Measurements from ENCODE around the gene SEMA3B. TPM values are rescaled to one million over a fixed set of nuclear protein-coding genes. Genes with fewer than 3 reads are reported as not detected.
"Not testable (repeated sequence)": the region's sequence is repeated elsewhere in the genome, so short reads cannot be mapped to it uniquely, and the experiment has no call there.

SEMA3B gene
- total RNA-seq, 1 donor from 2014 or later: 1.4 TPM

- DNase-seq: peak; percentile 86
Observed at GRCh38 chr3:50274371-50275104, 5.6 kb downstream of the SEMA3B start.

- DNase-seq: no peak
Observed at GRCh38 chr3:50275141-50275995, 6.4 kb downstream of the SEMA3B start.

- DNase-seq: no peak
Observed at GRCh38 chr3:50275996-50276761, 7.2 kb downstream of the SEMA3B start.

DNA sequence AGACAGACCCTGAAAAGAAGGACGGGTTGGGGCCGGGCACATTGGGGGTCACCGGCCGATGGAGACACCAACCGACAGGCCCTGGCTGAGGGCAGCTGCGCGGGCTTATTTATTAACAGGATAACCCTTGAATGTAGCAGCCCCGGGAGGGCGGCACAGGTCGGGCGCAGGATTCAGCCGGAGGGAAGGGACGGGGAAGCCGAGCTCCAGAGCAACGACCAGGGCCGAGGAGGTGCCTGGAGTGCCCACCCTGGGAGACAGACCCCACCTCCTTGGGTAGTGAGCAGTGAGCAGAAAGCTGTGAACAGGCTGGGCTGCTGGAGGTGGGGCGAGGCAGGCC lies 7.8 kb downstream of the SEMA3B start:
- DNase-seq: no peak

DNA sequence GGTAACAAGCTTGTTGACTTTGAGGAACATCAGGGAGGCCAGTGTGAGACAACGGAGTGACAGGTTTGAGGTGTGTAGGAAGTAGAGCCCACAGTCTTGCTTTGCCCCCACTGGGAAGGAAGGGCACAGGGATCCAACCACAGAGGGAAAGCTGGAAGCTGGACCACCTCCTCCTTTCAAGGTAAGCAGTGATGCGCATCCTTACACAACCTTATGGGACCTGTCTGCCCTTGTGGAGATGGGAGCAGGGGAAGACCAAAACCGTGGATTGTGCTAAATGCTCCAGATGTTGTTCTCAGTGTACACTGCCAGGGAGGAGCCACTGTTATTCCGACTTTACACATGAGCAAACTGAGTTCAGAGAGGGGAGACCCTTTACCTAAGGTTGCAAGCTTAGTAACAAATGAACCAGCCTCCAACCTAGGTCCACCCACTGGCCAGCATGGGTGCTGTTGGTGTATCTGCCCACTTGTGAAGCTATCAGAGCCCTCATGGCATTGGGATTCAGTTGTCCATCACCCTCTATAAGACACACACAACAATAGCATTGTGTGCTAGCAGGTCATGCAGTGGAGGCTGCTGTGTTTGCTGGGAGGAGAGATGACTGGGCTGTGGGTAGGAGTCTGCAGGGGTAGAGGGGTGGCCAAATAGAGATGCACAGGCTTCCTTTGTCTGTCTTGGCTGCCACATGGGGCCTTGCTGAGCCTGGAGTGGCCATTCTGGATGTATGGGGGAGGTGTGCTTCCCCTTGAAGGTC lies 9.4 kb downstream of the SEMA3B start:
- no peak for DNase-seq

DNA sequence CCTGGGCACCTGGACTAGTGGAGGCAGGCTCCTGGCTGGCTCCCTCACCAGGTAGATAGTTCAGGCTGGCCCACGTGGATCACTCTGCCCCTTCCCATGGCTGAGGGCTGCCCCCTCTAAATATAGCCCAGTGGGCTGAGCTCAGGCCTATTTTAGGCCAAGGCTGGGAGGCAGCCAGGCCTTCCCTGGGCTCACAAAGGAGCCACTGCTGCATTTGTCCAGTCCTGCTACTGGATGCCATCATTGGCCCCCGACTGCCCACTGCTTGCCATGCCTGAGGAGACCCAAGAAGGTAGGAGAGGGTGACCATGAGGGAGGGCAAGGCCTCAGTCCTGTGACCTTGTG lies 9.9 kb downstream of the SEMA3B start, which contains the start of gene LSMEM2:
LSMEM2 (plus strand) TSS at position 208 of the 345 bp plus-strand sequence; CDS start at position 235, 27 bp downstream.
- DNase-seq: no peak

GRCh38 chr3:50279255-50280016 lies 10.5 kb downstream of the SEMA3B start:
- no peak for DNase-seq

DNA sequence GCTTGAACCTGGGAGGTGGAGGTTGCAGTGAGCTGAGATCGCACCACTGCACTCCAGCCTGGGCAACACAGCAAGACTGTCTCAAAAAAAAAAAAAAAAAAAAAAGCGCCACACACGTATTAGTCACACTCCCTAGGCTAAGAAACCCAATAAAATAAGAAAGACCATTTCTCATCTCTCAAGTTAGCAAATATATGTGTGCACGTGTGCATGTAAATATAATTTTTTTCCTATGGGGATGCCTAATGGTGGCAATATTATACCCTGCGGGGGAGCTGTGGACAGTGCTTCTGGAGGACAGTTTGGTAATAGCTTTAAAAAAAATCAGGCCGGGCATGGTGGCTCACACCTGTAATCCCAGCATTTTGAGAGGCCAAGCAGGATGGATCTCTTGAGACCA lies 15.2 kb downstream of the SEMA3B start:
- not testable (repeated sequence) for DNase-seq

GRCh38 chr3:50286322-50287227 lies 17.6 kb downstream of the SEMA3B start:
- DNase-seq: no peak

- no peak for DNase-seq
Observed at GRCh38 chr3:50287262-50287661, 18.3 kb downstream of the SEMA3B start.

DNA sequence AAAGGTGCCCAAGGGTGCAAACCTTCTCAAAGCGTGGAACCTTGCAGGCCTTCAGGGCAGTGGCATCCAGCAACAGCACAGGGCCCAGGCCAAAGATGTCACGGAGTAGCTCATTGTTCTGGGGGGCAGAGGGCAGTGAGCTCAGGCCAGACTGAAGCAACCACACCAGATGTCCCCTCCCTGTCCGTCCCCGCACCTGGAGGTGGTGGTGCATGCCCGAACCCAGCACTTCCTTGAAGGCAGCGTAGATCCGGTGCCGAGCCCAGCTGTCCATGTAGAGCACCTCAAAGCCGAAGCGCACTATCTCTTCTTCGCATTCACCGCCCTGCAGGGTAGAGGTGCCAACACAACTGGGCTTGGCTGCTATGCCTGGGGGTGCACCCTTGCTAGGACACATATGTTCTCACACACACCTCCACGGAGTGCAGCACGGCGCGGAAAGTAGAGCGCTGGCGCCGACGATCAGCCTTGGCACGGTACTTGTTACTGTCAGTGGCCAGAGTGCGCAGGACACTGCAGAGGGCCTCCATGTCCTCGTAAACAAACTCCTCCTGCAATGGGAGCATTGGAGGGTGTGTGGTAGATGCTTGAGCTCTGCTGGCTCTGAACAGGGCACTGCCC lies 19.6 kb downstream of the SEMA3B start:
- no peak for DNase-seq

DNA sequence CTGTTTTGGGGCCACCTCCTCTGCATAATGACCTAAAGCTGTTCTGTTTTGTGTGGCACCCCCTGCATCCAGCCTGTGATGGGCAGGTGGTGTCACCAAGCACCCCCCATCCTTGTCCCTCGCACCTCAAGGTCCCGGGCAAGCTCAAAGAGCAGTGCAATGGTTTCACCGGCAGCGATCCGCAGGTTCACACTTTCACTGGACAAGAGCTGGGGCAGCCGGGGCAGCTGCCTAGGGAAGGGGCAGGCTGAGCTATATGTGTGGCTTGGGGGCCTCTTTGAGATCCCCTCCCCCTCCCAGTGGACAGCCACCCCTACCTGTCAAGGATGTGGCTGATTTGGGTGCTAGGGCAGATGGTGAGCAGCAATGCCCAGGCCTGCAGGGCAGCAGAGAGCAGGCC lies 20.2 kb downstream of the SEMA3B start:
- no peak for DNase-seq

DNA sequence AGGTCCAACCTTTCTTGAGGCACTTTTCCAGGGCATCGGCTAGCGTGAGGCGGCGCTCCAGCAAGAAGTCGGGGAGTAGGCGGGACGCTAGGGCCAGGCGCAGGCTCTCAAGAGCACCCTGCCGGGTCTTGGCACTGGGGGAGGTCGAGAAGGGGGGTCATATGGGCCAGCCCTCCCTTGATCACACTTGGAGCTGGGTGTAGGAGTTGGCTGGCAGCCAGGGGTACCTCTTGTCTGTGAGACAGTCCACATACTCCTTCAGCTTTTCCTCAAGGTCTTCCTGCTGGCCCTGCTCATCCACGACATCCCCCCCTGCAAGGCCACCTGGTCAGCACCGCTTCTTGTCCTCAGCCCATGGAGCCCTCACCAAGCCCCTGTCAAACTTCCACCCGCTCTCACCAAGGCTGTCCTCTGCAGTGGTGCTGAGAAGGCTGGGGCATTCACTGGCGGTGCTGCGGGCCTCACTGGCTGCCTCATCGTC lies 21.3 kb downstream of the SEMA3B start:
- no peak for DNase-seq

DNA sequence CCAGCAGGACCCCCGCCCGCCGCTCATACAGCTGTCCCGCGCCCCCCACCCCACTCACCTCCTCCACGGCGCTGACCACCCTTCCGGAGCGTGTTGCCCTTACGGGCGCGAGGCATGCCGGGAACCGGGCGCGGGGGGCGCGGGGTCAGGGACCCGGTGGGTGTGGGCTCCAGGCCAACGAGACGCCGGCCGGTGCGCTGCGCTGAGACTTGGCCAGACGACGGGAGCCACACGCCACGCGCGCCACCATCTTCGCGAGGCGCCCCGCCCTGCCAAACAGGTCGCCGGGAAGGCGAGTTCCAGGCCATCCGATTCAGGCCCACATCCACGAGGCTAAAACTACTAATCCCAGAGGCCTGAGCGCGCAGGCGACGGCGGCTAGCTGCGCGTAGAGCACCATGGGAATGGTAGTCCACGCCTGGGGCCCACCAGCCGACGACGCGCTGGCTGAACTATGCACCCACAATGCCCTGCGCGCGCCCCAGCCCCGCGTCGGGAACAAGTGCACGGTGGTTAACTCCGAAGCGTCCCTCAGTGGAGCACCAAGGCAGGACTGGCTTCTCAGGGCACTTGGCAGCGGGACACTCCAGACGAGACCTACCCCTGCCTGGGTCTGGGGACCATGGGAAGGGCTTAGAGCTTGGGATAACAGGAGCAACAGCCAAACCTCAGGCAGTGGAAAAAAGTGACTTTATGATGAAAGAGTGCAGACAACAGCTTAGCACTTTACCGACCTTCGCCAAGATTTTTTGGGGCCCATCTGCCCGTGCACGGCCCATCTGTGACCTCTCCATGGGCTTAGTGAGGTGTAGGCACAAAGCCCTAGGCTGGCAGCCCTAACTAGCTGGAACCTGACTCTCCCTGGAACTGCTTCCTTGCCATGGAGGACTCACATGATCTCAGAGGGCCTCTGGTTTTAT lies 23.5 kb downstream of the SEMA3B start, which contains the start of gene IFRD2:
IFRD2 (minus strand) TSS at position 271 of the 920 bp plus-strand sequence; CDS start at position 116, 155 bp downstream.
- peak; percentile 99 for DNase-seq

GRCh38 chr3:50293079-50293801 lies 24.3 kb downstream of the SEMA3B start:
- DNase-seq: no peak

DNA sequence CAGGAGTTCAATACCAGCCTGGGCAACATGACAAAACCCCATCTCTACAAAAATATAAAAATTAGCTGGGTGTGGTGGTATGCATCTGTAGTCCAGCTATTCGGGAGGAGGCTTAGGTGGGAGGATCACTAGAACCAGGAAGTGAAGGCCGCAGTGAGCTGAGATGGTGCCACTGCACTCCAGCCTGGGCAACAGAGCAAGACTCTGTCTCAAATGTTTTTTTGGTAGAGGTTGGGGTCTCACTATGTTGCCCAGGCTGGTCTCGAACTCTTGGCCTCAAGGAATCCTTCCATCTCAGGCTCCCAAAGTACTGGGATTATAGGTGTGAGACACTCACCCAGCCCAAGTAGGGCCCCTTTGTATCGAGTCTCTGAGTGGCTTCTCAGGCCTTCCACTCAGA lies 25.1 kb downstream of the SEMA3B start:
- no peak for DNase-seq

DNA sequence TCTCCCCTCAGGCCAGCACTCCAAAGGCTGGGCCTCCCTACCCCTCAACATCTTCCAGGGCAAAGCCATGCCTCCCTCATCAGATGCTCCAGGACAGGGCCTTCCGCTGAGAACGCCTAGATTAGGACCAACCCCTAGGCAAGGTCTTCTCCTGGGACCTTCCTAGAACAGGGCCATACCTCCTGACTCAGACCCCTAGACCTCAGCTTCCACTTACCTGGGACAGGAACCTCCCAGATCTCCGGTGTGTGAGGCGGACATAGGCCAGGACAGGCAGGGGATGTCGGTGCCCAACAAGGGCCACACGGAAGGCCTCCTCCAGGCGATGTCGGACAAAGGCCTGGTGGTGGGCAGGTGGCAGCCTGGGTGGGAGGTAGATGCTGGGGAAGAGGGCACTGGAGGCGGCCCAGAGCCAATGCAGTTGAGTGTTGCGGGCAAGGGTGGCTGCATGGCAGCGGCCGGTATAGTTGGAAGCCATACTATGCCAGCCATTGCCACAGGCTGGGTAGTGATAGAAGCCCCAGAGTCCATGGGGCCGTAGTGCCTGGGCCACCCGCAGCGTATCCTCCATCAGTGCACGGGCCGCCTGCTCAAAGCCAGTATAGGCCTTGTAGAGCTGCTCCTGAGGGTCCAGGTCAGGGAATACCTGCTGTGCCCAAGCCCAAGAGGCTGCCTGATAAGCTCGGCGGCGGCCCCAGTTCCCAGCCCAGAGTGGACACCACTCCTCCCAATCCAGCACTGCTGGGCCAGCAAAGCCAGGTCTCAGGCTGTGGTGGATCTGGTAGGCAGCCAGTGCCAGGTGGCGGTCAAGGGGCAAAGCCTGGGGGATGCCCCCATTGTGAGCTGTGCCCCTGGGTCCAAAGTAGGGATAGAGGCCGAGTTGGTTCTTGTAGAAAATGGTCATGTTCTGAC lies 25.8 kb downstream of the SEMA3B start:
- no peak for DNase-seq

All from dermis blood vessel endothelial cell (primary cell).